Fibroblast of mammary gland (primary cell): ENCODE data around the gene TMEM175.

ENCODE experiments used
- DNase-seq: peaks from one replicate; pipeline ENCODE4 v3.0.0-alpha.2; 2010; ENCODE audit warnings: low read depth
- H3K4me3 ChIP-seq: 2 replicates; pipeline ENCODE4 v1.5.1; 2011; ENCODE audit warnings: low read depth, mild to moderate bottlenecking, low read length, moderate library complexity; ENCODE audit not compliant: control insufficient read depth
- CTCF ChIP-seq: conservative IDR thresholded peaks from 2 replicates; pipeline ENCODE4 v1.5.1; 2011; ENCODE audit warnings: low read depth, low read length, inconsistent platforms; ENCODE audit not compliant: control insufficient read depth, insufficient read depth

Gene TMEM175

GRCh38 chr4:992297-993110 lies 60.2 kb downstream of the TMEM175 start:
- no peak for DNase-seq
- no peak for TF ChIP-seq CTCF
- H3K4me3 ChIP-seq: no peak overlapping the region

- H3K4me3 ChIP-seq: no peak within 1 kb of the TSS
- no peak for DNase-seq
- no peak for TF ChIP-seq CTCF
These were observed 61.1 kb downstream of the TMEM175 start, which contains the start of gene SLC26A1 for GRCh38 chr4:993111-994029. Gene SLC26A1 (minus strand): TSS chr4:993404. CDS start chr4:991703, 1,701 bp downstream.

GRCh38 chr4:995311-996026 lies 63.2 kb downstream of the TMEM175 start:
- TF ChIP-seq CTCF: no peak
- DNase-seq: no peak
- no peak overlapping the region for H3K4me3 ChIP-seq

- TF ChIP-seq CTCF: no peak
- no peak overlapping the region for H3K4me3 ChIP-seq
- no peak for DNase-seq
These were observed 64.1 kb downstream of the TMEM175 start for GRCh38 chr4:996030-996996.

- no peak overlapping the region for H3K4me3 ChIP-seq
- no peak for DNase-seq
- TF ChIP-seq CTCF: no peak
These were observed 64.7 kb downstream of the TMEM175 start for GRCh38 chr4:996997-997374.
